Astrocyte (in vitro differentiated cells and primary cell): Measurements from ENCODE around the gene SHANK1. TPM values are rescaled to one million over a fixed set of nuclear protein-coding genes. Genes with fewer than 3 reads are reported as not detected.

ENCODE experiments used
- DNase-seq: peaks from one replicate; pipeline ENCODE4 v3.0.0-alpha.2; 2010; ENCODE audit warnings: low read depth
- FAIRE-seq: peaks from 2 replicates; lab custom pipeline; 2011; peaks lifted over from hg19 to GRCh38; lab: Jason Lieb, UNC
- H2AFZ ChIP-seq: 2 replicates; pipeline ENCODE4 v1.6.0; 2012; ENCODE audit warnings: low read depth, low read length, inconsistent platforms
- H3K27ac ChIP-seq: 2 replicates; pipeline ENCODE4 v1.5.1; 2011; ENCODE audit warnings: low read depth, low read length, inconsistent platforms
- H3K27me3 ChIP-seq: 2 replicates; pipeline ENCODE4 v1.6.0; 2011; ENCODE audit warnings: low read length, inconsistent platforms; ENCODE audit not compliant: insufficient read depth
- H3K36me3 ChIP-seq: 2 replicates; pipeline ENCODE4 v1.5.1; 2011; ENCODE audit warnings: low read length, inconsistent platforms; ENCODE audit not compliant: insufficient read depth
- H3K4me1 ChIP-seq: 2 replicates; pipeline ENCODE4 v1.5.1; 2011; ENCODE audit warnings: low read length, inconsistent platforms; ENCODE audit not compliant: insufficient read depth
- H3K4me2 ChIP-seq: 2 replicates; pipeline ENCODE4 v1.6.0; 2012; ENCODE audit warnings: low read length, inconsistent platforms
- H3K4me3 ChIP-seq: 2 replicates; pipeline ENCODE4 v1.5.1; 2011; ENCODE audit warnings: low read depth, mild to moderate bottlenecking, low read length, inconsistent platforms; ENCODE audit not compliant: insufficient read depth
- H3K79me2 ChIP-seq: 2 replicates; pipeline ENCODE4 v1.6.0; 2012; ENCODE audit warnings: mild to moderate bottlenecking, low read length, inconsistent platforms; ENCODE audit not compliant: insufficient read depth
- H3K9ac ChIP-seq: 2 replicates; pipeline ENCODE4 v1.6.0; 2012; ENCODE audit warnings: mild to moderate bottlenecking, low read length, inconsistent platforms
- H3K9me3 ChIP-seq: 2 replicates; pipeline ENCODE4 v1.5.1; 2012; ENCODE audit warnings: low read depth, mild to moderate bottlenecking, low read length, inconsistent platforms; ENCODE audit not compliant: insufficient read depth
- H4K20me1 ChIP-seq: 2 replicates; pipeline ENCODE4 v1.6.0; 2012; ENCODE audit warnings: low read length, inconsistent platforms; ENCODE audit not compliant: insufficient read depth
- H3K27ac Mint-ChIP-seq: one replicate; pipeline ENCODE4 v1.8.0; 2021; ENCODE audit warnings: mild to moderate bottlenecking, mixed read lengths; ENCODE audit not compliant: unreplicated experiment
- H3K27me3 Mint-ChIP-seq: one replicate; pipeline ENCODE4 v1.8.0; 2021; ENCODE audit warnings: low read depth, mixed read lengths; ENCODE audit not compliant: unreplicated experiment
- H3K36me3 Mint-ChIP-seq: one replicate; pipeline ENCODE4 v1.8.0; 2021; ENCODE audit warnings: low read depth, mixed read lengths; ENCODE audit not compliant: unreplicated experiment
- H3K4me1 Mint-ChIP-seq: one replicate; pipeline ENCODE4 v1.8.0; 2021; ENCODE audit warnings: low read depth, mixed read lengths; ENCODE audit not compliant: unreplicated experiment
- H3K4me3 Mint-ChIP-seq: one replicate; pipeline ENCODE4 v1.8.0; 2021; ENCODE audit warnings: mild to moderate bottlenecking, moderate library complexity, mixed read lengths; ENCODE audit not compliant: unreplicated experiment
- H3K9me3 Mint-ChIP-seq: one replicate; pipeline ENCODE4 v1.8.0; 2021; ENCODE audit warnings: mild to moderate bottlenecking, mixed read lengths; ENCODE audit not compliant: unreplicated experiment
- EZH2 ChIP-seq: IDR thresholded peaks from 2 replicates; pipeline ENCODE4 v1.6.1; 2012; ENCODE audit warnings: mild to moderate bottlenecking, low read length, inconsistent platforms; ENCODE audit not compliant: insufficient read depth
- total RNA-seq: library from RNA; stranded (reverse); gene quantifications from 2 replicates; pipeline ENCODE4 v1.2.1, GENCODE V29; 2021
- TF ChIP-seq, protein P1 (sequence below): IDR thresholded peaks from 2 replicates; pipeline ENCODE4 v1.5.1; 2011; ENCODE audit warnings: low read depth, mild to moderate bottlenecking, inconsistent platforms, low read length, moderate library complexity; ENCODE audit not compliant: insufficient read depth

Gene SHANK1
- total RNA-seq, 1 donor from 2014 or later = not detected

DNA sequence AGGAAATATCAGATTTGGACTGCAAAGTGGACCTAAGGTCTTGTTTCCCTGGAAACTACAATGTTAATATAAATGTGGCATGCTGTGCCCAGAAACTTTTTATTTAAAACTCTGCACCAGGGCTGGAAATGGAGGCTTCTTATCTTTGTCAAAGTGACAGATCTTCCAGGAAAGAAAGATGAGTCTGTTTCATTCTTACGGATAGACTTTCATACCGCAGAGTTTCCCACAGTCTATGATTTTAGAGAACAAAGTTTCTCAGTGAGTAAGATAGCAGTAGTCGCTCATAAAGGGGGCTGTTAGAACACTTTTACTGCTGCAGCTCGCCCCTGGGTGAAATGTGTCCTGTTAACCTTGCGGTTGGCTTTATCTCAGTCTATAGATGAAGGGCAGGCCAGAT, 10.3 kb upstream of the SHANK1 start:
- Histone ChIP-seq H3K4me3 (no peak overlapping the region), H3K4me2 (no peak overlapping the region), H3K36me3 (no peaks in the 10 kb centered on the region), H3K9ac (no peak overlapping the region), H3K79me2 (no peaks in the 10 kb centered on the region), H3K27ac (no peak overlapping the region), H2AFZ (no peak overlapping the region), H3K27me3 (no peaks in the 10 kb centered on the region), H3K9me3 (no peaks in the 10 kb centered on the region), H3K4me1 (peaks cover 8% of the 10 kb centered on the region), H4K20me1 (no peaks in the 10 kb centered on the region)
- Mint-ChIP-seq H3K36me3 (no peaks in the 10 kb centered on the region), H3K27me3 (no peaks in the 10 kb centered on the region), H3K4me3 (no peak overlapping the region), H3K9me3 (peaks cover 13% of the 10 kb centered on the region), H3K4me1 (no peaks in the 10 kb centered on the region), H3K27ac (no peak overlapping the region)
- FAIRE-seq (no peak), DNase-seq (no peak)
- TF ChIP-seq EZH2 = no peak
- TF ChIP-seq, protein P1, sequence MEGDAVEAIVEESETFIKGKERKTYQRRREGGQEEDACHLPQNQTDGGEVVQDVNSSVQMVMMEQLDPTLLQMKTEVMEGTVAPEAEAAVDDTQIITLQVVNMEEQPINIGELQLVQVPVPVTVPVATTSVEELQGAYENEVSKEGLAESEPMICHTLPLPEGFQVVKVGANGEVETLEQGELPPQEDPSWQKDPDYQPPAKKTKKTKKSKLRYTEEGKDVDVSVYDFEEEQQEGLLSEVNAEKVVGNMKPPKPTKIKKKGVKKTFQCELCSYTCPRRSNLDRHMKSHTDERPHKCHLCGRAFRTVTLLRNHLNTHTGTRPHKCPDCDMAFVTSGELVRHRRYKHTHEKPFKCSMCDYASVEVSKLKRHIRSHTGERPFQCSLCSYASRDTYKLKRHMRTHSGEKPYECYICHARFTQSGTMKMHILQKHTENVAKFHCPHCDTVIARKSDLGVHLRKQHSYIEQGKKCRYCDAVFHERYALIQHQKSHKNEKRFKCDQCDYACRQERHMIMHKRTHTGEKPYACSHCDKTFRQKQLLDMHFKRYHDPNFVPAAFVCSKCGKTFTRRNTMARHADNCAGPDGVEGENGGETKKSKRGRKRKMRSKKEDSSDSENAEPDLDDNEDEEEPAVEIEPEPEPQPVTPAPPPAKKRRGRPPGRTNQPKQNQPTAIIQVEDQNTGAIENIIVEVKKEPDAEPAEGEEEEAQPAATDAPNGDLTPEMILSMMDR = no peak

DNA sequence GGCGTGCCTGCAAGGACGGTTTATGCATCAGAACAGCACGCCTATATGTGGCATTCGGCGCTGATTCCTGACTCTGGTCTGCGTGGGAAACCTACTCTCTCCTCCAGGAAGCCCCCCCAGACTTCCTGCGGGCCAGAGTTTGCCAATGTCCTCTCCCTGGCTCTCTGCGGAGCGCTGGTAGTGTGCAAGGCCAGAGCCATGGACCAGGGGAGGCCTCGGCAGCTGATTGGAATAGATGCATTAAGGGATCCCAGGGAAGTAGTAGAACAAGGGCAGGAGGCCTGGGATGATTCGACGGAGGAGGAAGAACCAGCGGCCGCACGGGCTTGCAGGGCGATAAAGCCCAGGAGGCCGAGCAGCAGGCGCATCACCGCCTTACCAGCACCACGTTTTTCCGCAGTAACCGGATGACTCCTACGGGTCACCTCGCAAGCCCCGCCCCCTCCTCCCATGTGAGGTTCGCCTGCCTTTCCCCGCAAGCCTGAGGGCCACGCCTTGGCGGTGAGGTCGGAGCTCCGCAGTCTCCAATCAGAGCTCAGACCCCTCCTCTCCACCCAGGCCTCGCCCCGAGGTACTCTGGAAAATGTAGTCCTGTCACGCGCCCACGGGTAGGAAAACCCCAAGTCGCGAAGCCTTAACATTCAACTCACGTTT, 8.6 kb upstream of the SHANK1 start:
- TF ChIP-seq EZH2 = no peak
- TF ChIP-seq, protein P1 = no peak
- H3K4me2 ChIP-seq = peak overlapping the region; percentile 33
- Mint-ChIP-seq H3K27ac (no peak overlapping the region), H3K27me3 (no peaks in the 10 kb centered on the region), H3K9me3 (peaks cover 14% of the 10 kb centered on the region), H3K4me3 (no peak overlapping the region), H3K36me3 (no peaks in the 10 kb centered on the region), H3K4me1 (no peaks in the 10 kb centered on the region)
- no peak overlapping the region for H3K27ac ChIP-seq
- no peaks in the 10 kb centered on the region for H3K79me2 ChIP-seq
- no peak overlapping the region for H3K9ac ChIP-seq
- no peak overlapping the region for H3K4me3 ChIP-seq
- peaks cover 8% of the 10 kb centered on the region for H3K4me1 ChIP-seq
- H4K20me1 ChIP-seq = no peaks in the 10 kb centered on the region
- DNase-seq = no peak
- H2AFZ ChIP-seq = peak overlapping the region; percentile 47
- no peak for FAIRE-seq
- H3K36me3 ChIP-seq = no peaks in the 10 kb centered on the region
- no peaks in the 10 kb centered on the region for H3K27me3 ChIP-seq
- H3K9me3 ChIP-seq = no peaks in the 10 kb centered on the region

DNA sequence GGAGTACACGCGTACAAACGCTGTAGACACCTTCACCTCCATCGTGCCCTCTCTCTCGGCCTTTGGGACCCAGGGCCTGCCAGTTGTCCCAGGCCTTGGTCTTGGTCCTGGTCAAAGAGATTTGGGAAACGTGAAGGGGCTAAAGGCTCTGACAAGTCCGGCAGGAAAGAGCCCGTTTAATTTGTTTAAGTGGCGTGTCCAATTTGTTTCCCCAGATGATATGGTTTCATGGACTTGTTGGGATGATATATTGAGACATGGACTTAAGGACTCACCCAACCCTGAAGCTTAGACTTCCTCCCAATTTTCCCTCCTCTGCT, 6.3 kb upstream of the SHANK1 start:
- H3K27ac ChIP-seq = no peak overlapping the region

More for the DNA sequence above, 6.3 kb upstream of the SHANK1 start:
- Mint-ChIP-seq H3K27me3 (no peaks in the 10 kb centered on the region), H3K4me3 (no peak overlapping the region), H3K9me3 (peaks cover 21% of the 10 kb centered on the region), H3K4me1 (no peaks in the 10 kb centered on the region), H3K36me3 (no peaks in the 10 kb centered on the region), H3K27ac (no peak overlapping the region)
- no peak for FAIRE-seq
- no peaks in the 10 kb centered on the region for H3K79me2 ChIP-seq
- H3K4me2 ChIP-seq = peak overlapping the region; percentile 87
- H3K4me1 ChIP-seq = peaks cover 8% of the 10 kb centered on the region
- no peaks in the 10 kb centered on the region for H3K9me3 ChIP-seq
- no peaks in the 10 kb centered on the region for H4K20me1 ChIP-seq
- no peak overlapping the region for H3K4me3 ChIP-seq
- no peaks in the 10 kb centered on the region for H3K36me3 ChIP-seq
- H2AFZ ChIP-seq = no peak overlapping the region
- TF ChIP-seq EZH2 = no peak
- TF ChIP-seq, protein P1 = no peak
- no peak for DNase-seq
- no peaks in the 10 kb centered on the region for H3K27me3 ChIP-seq
- H3K9ac ChIP-seq = peak overlapping the region; percentile 79
